Activated T-helper 1 cell treated with anti-CD3 and anti-CD28 coated beads, Interleukin-2, amount 50 U/mL, for 16 hours (primary cell): Measurements from ENCODE around the gene KRT37.
"Not testable (repeated sequence)": the region's sequence is repeated elsewhere in the genome, so short reads cannot be mapped to it uniquely, and the experiment has no call there.

ENCODE experiments used
- DNase-seq, 2 donors: peaks; one replicate each; pipeline ENCODE4 v3.0.0-alpha.2; 2020; ENCODE audit warnings: low read depth in 1 of 2, low spot score in 1 of 2

The KRT37 gene

DNA sequence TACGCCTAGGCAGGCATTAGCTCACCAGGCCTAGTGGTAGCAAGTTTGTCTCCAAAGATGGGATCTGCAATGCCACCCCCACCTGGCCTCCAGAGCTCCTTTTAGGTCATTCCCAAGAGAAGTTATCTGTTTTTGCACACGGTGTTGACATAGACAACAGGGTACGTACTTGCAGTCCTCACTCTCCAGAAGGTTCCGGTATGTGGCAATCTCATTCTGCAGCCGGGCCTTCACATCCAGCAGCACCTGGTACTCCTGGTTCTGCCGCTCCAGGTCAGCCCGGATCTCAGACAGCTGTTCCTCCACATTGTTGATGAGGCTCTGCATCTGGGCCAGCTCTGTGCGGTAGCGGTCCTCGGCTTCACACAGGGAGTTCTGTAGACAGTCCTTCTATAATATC, 17.2 kb downstream of the KRT37 start:
- DNase-seq, result no peak

DNA sequence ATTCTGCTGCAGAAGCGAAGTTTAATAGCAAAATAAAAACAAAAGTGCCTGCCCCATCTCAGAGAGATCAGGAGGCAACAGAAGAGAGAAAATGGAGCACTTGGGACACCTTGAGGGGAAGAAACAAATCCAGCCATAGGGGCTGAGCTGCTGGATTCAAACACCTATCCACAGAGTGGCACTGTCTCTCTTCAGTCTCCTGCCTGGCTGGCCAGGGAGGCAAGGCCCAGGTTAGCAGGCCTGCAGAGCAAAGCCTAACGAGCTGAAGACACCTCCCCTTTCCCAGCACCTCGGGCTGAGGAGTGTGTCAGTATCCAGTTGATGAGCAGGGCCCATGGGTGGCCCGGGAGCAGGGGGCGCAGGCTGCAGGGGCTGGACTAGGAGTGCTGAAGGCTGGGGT, 18.2 kb downstream of the KRT37 start:
- DNase-seq, result no peak

DNA sequence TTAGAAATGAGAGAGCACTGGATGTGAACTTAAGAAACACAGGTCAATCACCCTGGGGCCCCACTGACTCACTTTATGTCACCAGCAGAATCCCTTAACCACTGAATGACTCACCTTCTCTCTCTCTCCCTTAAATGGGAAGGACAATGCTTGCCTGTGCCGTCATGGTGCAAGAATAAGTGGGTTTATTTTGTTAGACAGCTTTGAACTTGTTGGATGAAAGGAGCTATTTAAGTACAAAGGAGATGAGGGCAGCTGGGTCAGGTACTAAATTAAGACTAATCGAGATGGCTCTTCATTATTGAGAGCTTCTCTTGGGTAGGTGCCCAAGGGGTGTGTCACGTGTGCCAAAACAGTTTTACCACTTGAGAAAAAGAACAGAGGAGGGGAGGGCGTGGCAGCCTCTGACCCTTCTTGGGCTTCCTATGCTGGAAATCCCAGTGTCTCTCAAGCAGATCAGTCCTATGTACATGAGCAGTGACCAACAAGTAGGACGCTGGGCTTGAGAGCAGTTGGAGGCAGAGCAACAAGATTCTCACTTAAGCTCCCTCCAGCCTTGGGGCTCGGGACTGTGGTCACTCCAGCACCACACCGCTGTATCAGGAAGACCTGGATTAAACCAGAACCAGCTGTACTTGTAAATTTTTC, 20.2 kb downstream of the KRT37 start:
- DNase-seq, result peak in 1 of 2 donors; percentile 12

DNA sequence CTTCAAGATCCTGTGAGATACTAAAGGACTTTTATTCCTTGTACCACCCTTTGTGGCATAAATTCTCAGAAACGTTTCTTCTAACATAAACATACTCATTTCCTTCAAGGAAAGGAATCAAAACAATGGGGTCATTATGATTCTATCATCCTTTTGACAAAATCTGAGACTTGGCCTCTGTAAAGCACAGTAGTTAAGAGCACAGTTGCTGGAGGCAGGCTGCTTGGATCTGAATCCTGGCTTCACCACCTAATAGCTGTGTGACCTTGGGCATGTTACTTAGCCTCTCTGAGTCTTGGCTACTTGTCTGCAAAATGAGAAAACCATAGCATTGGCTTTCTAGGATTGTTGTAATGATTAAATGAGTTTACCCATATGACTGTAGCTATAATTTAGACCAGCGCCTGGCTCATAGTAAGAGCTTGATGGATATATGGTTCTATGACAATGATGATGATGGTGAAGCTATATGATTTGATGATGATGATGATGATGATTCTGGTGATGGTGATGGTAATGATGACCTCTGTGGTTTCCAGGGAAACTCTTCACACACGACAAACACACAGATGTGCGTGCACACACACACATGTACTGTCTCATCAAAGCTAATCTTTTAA, 20.9 kb downstream of the KRT37 start:
- DNase-seq, result no peak

DNA sequence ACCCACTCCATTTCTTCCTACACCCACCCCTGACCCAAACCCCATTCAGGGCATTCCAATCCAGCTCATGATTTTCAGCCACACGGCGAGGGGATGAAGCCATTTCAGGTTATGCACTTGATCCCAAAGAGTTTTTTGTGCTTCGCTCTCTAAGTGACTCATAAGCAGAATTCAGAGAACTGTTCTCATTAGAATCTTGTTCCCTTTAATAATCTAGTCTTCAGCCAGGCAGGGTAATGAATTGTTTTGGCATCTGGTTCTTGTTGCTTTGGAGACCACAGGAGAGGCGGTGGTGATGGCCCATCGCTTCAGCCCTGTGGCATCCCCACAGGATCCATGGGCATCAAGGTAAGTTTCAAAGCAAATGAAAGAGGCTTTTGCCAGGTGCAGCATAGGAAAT, 22.2 kb downstream of the KRT37 start:
- DNase-seq, result no peak

DNA sequence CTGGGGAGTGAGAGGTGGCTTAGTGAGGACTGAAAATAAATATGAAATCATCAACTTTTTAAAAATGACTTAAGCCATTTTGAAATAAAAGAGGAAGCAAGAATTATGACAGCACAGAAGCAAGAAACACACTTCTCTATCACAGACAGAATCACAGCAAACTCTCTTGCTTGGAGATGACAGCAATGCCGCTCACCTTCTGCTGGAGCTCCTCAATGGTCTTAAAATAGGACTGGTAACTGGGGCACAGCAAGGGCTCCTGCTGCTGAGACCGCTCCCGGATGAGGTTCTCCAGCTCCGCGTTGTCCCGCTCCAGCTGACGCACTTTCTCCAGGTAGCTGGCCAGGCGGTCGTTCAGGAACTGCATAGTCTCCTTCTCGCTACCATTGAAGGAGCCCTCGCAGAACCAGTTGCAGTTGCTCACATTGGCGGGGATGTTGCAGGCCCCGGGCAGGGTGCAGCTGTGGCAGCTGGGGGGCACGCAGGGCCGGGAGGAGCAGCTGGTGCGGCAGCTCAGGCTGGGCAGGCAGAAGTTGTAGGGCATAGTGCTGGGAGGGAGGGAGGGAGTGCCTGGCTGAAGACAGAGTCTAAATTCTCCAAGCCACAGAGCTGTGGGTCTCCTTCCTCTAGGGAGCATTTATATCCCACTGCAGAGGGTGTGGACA, 27.3 kb downstream of the KRT37 start, which contains the start of gene KRT31:
KRT31 (minus strand) TSS at position 613 of the 665 bp plus-strand sequence; CDS start at position 544, 69 bp downstream.
- no peak for DNase-seq

DNA sequence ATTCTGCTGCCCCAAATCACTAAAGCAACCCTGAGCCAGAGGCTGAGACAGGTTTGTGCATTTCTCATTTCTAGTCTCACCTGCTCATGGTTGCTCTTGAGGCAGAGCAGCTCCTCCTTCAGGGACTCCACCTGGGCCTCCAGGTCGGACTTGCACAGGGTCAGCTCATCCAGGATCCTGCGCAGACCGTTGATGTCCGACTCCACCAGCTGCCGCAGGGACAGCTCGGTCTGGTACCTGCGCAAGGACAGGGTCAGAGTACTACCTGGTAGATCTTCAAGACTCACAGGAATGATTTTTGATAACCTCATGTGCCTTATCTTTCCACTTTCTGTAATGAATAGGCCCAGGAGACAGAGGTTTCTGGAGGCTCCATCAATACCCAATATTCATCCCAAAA, 28.0 kb downstream of the KRT37 start:
- no peak for DNase-seq

DNA sequence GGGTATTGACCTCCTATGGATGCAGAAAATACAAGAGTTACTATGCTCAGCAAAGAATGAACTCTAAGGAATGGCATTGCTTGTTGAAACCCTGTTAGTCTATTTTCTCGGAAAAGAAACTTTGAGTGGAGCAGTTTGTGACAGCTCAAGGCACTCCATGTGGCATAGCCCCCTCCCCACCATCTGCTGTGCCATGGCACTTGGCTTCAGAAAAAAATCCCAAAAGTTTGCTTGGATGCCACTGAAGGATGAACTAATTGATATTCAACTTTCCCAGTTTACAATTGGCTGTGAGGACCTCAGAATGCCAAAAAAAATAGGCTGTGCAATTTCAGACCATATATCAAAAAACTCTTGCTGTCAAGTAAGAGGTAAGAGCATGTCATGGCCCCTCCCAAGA, 28.8 kb downstream of the KRT37 start:
- no peak for DNase-seq

DNA sequence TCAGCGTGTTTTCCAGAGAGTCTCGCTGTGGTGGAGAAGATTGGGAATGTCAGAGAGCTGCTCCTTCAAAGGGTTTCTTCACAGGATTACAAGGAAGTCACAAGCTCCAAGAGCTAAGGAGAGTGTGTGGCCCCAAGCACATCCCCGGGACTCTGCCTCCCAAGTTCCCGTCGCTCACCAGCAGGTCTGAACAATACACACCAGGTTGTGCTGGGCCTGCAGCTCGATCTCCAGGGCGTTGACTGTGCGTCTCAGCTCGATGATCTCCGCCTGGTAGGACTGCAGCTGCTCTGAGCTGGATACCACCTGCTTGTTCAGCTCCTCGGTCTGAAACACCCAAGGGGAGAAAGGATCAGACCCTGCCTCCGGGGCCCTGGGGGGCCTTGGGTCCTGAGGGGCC, 29.3 kb downstream of the KRT37 start:
- not testable (repeated sequence) for DNase-seq

DNA sequence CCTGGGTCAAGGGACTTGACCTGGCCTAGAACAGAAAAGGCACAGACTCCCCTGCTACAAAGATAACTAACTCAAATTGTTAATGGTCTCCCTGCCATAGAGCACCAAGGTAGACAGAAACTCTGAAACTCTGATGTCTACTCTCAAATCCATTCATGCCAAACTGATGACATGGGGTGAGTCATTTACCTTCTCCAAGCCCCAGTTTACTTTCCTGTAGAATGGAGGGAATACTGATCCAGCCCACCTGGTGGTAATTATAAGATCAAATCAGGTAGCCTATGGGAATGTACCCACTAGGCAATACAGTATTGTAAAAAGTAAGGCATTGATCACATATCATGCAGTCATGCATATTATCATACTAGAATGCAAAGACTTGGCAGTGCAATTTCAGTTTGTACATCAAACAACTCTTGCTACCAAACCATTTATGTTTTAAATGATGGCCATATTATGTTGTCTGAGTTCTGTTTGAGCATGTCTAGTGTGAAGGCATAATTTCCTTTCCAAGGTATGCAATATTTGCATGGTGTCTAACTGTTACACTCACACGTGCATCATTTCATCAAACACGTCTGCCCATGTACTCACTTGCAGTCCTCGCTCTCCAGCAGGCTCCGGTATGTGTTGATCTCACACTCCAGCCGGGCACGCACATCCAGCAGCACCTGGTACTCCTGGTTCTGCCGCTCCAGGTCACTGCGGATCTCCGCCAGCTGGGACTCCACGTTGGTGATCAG, 30.0 kb downstream of the KRT37 start:
- no peak for DNase-seq

DNA sequence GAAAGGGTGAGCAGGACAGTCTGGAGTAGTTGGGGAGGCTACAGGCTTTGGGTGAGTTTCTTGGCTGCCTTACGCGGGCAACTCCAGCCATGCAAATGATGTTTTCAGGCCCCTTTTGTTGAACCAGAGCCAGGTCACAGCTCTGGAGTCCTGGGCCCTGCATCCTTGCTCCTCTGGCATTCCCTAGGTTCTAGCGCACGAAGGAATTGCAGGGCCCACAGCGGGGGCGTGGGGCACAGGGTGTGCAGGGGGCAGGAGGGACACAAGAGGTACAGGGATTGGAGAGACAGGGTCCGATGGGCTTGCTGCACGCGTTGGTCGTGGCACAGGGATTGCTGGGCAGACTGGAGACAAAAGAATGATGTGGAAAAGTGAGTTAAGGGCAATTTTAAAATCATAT, 30.6 kb downstream of the KRT37 start:
- DNase-seq, result no peak

DNA sequence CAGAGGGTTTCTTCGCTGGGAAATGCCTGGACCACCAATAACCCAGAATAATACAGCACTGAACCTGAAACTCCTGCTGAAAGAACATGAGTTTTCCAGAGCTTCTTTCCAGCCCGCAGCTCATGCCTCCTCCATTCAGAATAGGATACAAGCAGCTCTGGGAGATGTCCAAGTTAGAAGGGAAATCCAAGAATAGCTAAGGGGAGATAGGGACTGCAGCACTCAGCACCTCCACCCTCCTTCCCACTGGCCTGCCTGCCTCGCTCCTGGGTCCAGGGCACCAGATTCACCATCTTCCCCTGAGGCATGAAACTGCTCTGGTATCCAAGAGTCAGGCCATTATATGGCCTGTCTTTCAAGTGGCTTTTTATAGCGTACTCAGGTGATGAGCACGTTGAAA, 31.1 kb downstream of the KRT37 start:
- DNase-seq, result no peak

DNA sequence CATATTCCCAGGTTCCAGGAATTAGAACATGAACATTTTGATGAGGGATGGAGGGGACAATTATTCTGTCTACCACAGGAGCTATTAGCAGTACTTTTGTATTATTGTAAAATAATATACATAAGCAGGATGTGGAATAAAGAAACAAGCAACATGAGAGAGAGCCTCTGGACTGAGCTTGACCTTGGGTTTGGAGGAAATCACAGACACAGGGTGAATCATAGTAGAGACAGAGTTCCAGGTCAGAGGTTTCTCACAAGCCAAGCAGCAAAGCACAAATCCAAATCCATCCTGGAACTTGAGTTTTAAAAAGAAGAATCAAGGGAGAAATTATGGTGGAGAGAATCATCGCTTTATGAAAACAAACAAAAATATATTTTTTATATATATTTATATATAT, 32.1 kb downstream of the KRT37 start:
- no peak for DNase-seq

DNA sequence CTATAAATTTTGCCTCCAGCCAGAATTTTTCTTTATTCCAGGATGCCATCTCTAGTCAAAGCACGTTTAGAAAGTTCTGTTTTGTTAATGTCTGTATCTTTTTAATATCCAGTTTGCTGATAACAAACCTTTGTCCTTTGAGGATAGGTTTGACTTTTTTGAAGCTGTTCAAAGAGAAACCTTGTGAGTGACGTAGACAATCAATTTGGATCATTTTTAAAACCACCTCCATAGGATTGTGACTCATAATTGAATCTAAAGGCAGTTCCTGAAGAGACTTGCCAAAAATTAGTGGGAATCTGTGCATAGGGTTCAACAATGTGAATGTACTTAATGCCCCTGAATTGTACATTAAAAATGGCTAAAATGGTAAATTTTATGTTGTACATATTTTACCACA, 32.9 kb downstream of the KRT37 start:
- DNase-seq, result no peak

DNA sequence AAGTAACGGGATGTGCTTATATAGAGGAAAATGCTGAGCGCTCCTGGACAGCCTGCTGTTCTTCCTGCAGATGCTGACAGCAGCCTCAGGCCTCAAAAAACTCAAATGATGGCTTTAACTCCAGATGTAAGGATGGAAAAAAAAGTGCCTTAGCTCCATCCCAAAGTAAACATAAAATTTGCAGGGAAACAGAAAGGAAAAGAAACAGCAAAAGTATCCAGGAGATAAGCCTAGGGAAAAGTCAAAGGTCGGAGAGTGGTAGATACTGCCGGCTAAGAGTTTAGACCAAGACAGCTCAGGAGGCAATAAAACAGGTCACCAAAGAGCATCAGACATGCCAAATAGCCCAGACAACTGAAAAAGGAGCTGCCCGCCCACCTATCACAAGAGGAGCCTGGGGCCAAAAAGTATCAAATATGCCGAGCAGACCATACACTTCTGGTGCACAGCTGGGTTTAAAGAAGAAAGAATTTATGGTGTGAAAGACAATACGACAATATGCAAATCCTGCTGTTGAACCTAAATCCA, 33.9 kb downstream of the KRT37 start:
- no peak for DNase-seq

DNA sequence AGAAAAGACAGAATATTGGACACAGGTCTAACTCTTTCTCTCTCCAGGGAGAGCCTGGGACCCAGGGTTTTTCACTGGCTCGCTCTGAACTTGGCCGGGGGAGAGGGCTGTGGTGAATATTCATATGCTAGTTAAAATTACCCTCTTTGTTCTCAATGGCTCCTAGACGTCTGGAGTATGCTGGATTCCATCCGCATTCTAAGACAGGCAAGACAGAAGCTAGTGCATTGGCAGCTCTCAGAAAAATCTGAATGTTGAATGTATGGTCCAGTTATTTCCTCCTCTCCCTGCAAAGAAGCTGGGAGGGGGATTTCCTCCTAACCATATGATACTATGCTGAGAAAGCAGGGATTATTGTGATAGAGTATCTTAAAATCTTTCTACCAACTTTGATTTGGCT, 36.7 kb downstream of the KRT37 start:
- no peak for DNase-seq

DNA sequence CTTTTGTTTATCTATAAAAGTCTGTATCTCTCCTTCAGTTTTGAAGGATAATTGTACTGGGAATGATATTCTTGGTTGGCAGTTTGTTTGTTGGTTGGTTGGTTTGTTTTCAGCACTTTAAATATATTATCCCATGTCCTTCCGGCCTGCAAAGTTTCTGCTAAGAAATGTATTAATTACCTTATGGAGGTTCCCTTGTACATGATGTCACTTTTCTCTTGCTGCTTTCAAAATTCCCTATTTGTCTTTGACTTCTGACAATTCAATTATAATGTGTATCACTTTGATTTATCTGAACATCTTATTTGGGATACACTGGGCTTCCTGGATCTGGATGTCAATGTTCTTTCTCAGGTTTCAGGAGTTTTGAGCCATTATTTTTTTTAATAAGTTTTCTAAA, 38.2 kb downstream of the KRT37 start:
- no peak for DNase-seq

DNA sequence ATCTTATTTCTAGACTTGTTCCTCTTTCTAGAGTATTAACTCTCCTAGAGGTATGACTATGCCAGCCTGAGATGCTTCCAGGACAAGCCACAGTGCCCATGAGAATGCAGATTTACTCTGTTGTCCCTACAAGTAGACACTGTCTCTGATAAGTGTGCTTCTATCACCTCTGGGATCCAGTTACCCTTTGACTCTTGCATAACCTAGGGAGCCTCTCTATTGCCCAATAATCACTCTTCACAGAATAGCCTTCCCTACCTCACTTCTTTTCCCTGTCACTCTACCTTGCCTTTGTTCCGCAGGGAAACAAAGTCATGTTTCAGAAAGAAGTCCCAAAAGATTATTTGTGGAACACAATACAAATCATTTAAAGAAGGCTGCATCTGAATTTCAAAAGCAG, 40.7 kb downstream of the KRT37 start:
- DNase-seq, result no peak

DNA sequence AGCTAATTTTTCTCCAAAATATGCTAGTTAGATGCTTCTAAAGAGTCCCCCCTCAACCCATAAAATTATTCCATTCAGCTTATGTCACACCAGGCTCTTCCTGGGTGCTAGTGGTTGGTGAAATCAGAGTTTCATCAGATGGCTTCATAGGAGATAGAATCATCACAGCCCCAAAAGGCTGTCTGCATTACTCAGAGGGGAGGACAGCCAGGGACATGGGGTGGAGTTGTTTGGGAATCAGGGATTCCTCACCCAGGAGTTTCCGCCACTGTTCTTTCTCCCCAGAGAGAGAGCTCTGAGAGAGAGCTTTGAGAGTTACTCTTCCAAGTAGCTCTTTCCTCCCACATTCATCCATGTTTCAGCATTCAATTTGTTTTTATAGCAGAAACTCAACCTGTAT, 42.0 kb downstream of the KRT37 start:
- DNase-seq, result no peak

DNA sequence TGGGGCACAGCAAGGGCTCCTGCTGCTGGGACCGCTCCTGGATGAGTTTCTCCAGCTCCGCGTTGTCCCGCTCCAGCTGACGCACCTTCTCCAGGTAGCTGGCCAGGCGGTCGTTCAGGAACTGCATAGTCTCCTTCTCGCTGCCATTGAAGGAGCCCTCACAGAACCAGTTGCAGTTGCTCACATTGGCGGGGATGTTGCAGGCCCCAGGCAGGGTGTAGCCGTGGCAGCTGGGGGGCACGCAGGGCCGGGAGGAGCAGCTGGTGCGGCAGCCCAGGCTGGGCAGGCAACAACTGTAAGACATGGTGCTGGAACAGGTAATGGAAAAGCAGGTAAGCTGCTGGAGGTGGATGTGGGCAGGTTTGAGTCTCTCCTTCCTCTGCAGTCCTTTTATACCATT, 42.4 kb downstream of the KRT37 start, which contains the start of gene KRT34:
KRT34 (minus strand) TSS at position 364 of the 400 bp plus-strand sequence; CDS start at position 304, 60 bp downstream.
- DNase-seq, result not testable (repeated sequence)

DNA sequence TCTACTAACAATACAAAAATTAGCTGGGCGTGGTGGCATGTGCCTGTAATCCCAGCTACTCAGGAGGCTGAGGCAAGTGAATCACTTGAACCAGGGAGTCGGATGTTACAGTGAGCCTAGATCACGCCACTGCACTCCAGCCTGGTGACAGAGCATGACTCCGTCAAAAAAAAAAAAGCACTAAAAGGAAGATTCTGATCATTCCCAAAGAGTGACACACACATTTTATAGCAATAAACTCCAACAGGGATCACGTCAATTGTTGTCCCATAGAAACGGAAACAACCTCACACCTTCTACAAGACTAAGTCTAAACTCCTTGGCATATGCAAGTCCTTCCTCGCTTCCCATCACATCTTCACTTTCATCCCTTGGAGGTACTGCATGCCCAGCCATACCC, 44.3 kb downstream of the KRT37 start:
- not testable (repeated sequence) for DNase-seq

DNA sequence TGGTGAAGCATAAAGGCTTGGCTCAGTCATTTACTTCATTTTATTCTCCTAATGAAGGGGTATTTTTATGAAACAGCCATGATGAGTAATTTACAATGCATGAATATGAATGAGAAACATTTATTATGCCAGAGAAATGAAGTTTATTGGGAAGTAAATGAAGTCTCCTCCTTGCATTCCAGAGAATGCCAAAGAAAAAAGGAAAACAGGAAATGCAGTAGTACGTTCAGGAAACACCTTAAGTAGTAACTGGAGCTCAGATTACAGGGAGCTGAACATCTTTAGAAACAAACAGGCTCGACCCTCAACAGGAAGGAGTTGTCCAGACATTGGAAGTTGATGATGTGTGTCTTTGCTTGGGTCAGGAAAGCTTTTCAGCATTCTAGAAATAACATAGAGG, 46.8 kb downstream of the KRT37 start:
- DNase-seq, result no peak
